RWPE2 (cell line): Measurements from ENCODE around the gene PTPRN2.

ENCODE experiments used
- ATAC-seq: fragments of 200-7000 bp; cut with Tn5 transposase; 3 replicates; pipeline ENCODE4 v1.9.1; 2021; ENCODE audit warnings: low read depth
- DNase-seq: peaks from one replicate; pipeline ENCODE4 v3.0.0-alpha.2; 2020; ENCODE audit warnings: low spot score
- H3K27ac ChIP-seq: fragments of 450-650 bp; 2 replicates; pipeline ENCODE4 v1.5.1; 2017; ENCODE audit warnings: mild to moderate bottlenecking; ENCODE audit not compliant: poor library complexity, severe bottlenecking
- H3K27me3 ChIP-seq: fragments of 250-450 bp; sonication (Bioruptor Pico); 2 replicates; pipeline ENCODE4 v1.5.1; 2021; ENCODE audit warnings: mild to moderate bottlenecking, moderate library complexity; ENCODE audit not compliant: insufficient read depth, poor library complexity, severe bottlenecking
- H3K36me3 ChIP-seq: fragments of 250-450 bp; sonication (Bioruptor Pico); 2 replicates; pipeline ENCODE4 v1.5.1; 2020; ENCODE audit warnings: low read depth, mild to moderate bottlenecking, moderate library complexity
- H3K4me1 ChIP-seq: fragments of 250-450 bp; sonication (Bioruptor Pico); 2 replicates; pipeline ENCODE4 v1.5.1; 2021; ENCODE audit warnings: mild to moderate bottlenecking, moderate library complexity; ENCODE audit not compliant: insufficient read depth, poor library complexity, severe bottlenecking
- H3K4me3 ChIP-seq: fragments of 250-450 bp; sonication (Bioruptor Pico); 2 replicates; pipeline ENCODE4 v1.5.1; 2021; ENCODE audit warnings: mild to moderate bottlenecking, moderate library complexity; ENCODE audit not compliant: severe bottlenecking
- H3K9me3 ChIP-seq: fragments of 250-450 bp; sonication (Bioruptor Pico); 2 replicates; pipeline ENCODE4 v1.5.1; 2021; ENCODE audit warnings: mild to moderate bottlenecking, moderate library complexity; ENCODE audit not compliant: severe bottlenecking
- TF ChIP-seq, protein P1 (sequence below): fragments of 450-650 bp; IDR thresholded peaks from one replicate; pipeline ENCODE4 v1.5.1; 2017; ENCODE audit warnings: mild to moderate bottlenecking, moderate library complexity; ENCODE audit not compliant: poor library complexity, severe bottlenecking

The PTPRN2 gene

DNA sequence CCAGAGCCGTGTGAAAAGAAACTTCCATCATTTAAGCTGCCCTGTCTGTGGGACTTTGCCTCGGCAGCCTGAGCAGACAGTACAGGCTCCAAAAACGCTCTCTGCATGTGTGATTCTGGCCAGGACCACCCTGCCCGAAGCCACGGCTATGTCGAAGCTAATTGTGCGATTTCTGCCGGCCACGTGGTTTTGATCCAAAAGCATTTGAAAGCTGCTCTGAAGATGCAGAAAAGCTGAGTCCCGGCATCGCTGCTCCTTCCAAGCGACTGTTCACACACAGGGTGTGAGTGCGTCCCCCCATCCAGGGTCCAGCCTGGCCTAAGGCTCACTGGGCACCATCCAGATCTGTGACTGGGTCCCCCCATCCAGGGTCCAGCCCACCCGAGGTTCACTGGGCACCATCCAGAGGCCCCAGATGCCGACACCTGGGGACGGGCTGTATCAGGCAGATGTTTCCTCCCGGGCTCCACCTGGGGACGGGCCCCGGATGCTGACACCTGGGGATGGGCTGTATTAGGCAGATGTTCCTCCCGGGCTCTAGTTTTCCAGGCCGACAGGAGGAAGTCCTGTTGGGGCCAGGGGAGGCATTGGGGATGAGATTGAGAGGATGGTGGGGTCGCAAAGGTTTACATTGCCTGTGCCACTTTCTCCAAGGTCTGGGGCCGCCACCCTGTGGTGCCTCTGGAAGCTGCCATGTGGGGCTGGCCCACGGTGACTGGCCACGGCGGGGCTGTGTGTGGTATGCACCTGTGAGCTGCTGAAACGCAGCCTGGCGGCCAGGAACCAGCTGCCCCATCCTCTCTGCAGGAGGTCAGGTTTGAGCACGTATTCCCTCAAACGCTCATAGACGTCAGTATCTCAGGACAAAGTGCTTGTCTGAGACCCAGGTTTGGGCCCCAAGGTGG lies 723.5 kb downstream of the PTPRN2 start:
- ATAC-seq (no peak), DNase-seq (no peak)
- H3K27me3 ChIP-seq: no peaks in the 10 kb centered on the region
- TF ChIP-seq, protein P1, sequence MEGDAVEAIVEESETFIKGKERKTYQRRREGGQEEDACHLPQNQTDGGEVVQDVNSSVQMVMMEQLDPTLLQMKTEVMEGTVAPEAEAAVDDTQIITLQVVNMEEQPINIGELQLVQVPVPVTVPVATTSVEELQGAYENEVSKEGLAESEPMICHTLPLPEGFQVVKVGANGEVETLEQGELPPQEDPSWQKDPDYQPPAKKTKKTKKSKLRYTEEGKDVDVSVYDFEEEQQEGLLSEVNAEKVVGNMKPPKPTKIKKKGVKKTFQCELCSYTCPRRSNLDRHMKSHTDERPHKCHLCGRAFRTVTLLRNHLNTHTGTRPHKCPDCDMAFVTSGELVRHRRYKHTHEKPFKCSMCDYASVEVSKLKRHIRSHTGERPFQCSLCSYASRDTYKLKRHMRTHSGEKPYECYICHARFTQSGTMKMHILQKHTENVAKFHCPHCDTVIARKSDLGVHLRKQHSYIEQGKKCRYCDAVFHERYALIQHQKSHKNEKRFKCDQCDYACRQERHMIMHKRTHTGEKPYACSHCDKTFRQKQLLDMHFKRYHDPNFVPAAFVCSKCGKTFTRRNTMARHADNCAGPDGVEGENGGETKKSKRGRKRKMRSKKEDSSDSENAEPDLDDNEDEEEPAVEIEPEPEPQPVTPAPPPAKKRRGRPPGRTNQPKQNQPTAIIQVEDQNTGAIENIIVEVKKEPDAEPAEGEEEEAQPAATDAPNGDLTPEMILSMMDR: no peak
- H3K27ac ChIP-seq: no peak overlapping the region
- H3K9me3 ChIP-seq: no peaks in the 10 kb centered on the region
- no peak overlapping the region for H3K4me3 ChIP-seq
- H3K36me3 ChIP-seq: no peaks in the 10 kb centered on the region
- H3K4me1 ChIP-seq: no peaks in the 10 kb centered on the region

- no peak overlapping the region for H3K27ac ChIP-seq
- no peak for DNase-seq
- ATAC-seq: no peak
- no peaks in the 10 kb centered on the region for H3K36me3 ChIP-seq
- H3K4me3 ChIP-seq: no peak overlapping the region
- no peaks in the 10 kb centered on the region for H3K9me3 ChIP-seq
- no peaks in the 10 kb centered on the region for H3K4me1 ChIP-seq
- TF ChIP-seq, protein P1: no peak
- H3K27me3 ChIP-seq: no peaks in the 10 kb centered on the region
These were observed 724.4 kb downstream of the PTPRN2 start for GRCh38 chr7:157863176-157863575.

- DNase-seq (no peak), ATAC-seq (no peak)
- Histone ChIP-seq H3K4me1 (no peaks in the 10 kb centered on the region), H3K27me3 (no peaks in the 10 kb centered on the region), H3K27ac (no peak overlapping the region), H3K9me3 (no peaks in the 10 kb centered on the region), H3K36me3 (no peaks in the 10 kb centered on the region), H3K4me3 (no peak overlapping the region)
- TF ChIP-seq, protein P1: no peak
These were observed 724.9 kb downstream of the PTPRN2 start for GRCh38 chr7:157862731-157863130.

DNA sequence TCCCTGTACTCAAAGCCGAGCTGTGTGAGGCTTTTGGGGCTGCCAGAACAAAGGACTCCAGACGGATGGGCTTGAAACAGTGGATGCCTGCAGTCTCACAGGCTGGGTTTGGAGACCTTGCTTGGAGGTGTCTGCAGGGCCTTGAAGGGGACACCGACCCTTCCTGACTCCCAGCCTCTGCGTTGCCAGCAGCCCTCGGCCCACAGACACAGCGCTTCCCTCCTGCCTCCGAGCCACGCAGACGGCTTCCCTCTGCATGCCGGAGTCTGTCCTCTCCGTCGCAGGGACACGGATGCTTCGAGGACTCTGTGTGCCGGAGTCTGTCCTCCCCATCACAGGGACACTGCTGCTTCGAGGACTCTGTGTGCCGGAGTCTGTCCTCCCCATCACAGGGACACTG lies 726.1 kb downstream of the PTPRN2 start:
- Histone ChIP-seq H3K36me3 (no peaks in the 10 kb centered on the region), H3K4me3 (no peak overlapping the region), H3K9me3 (no peaks in the 10 kb centered on the region), H3K4me1 (no peaks in the 10 kb centered on the region), H3K27me3 (no peaks in the 10 kb centered on the region), H3K27ac (no peak overlapping the region)
- no peak for ATAC-seq
- DNase-seq: no peak
- TF ChIP-seq, protein P1: no peak

DNA sequence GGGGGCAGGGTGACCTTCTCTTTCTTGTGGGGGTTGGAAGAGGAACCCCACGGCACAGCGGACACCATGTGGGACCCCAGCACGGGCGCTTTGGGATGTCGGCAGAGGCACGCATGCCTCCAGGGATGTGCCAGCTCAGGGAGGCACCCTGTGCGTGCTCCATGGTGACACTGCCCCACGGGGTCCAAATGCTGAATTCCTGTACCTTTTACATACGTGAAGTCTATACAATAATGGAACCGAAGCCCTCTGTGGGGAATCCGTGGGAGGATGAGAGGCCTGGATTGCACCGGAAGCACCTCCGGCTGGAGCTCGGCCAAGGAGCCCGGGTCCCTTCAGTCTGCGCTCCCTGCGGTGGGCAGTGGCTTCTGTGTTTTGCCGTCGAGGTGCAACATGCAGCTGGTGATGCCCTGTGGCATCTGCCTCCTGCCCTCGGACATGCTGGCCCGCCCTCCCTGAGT lies 726.6 kb downstream of the PTPRN2 start:
- Histone ChIP-seq H3K27me3 (no peaks in the 10 kb centered on the region), H3K4me1 (no peaks in the 10 kb centered on the region), H3K27ac (no peak overlapping the region), H3K9me3 (no peaks in the 10 kb centered on the region), H3K4me3 (no peak overlapping the region), H3K36me3 (no peaks in the 10 kb centered on the region)
- no peak for DNase-seq
- ATAC-seq: no peak
- TF ChIP-seq, protein P1: no peak
